ENCODE data around the gene MICAL2.

DNA sequence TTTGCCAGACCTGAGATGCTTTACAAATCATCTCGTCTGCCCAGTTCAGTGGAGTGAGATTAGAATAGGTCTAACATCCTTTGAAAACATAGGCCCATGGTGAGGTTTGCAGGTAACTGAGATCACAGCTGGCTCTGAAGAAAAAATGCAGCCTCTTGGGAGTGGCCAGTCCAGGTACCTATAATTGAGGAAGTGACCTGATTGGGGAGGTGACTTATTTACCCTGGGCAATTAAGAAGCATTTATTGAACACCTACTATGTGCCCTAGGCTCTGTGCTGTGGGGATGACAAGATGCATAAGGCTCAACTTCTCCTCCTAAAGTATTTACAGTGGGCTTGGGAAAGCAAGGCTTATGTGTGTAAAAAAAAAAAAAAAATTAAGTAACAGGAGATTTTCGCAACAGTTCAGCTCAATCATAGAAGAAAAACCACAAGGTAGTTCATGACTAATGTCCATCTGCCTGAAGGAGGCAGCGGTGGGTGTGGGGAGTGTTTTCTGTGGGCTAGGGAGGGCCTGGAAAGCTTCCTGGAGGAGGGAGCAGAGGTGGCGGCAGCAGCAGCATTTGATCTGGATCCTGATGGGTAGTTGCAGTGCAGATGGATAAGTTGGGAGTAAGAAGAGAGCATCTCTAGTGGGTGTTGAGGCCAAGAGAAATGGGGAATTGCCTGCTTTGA, 16.1 kb downstream of the MICAL2 start:
- TF ChIP-seq, protein P1, sequence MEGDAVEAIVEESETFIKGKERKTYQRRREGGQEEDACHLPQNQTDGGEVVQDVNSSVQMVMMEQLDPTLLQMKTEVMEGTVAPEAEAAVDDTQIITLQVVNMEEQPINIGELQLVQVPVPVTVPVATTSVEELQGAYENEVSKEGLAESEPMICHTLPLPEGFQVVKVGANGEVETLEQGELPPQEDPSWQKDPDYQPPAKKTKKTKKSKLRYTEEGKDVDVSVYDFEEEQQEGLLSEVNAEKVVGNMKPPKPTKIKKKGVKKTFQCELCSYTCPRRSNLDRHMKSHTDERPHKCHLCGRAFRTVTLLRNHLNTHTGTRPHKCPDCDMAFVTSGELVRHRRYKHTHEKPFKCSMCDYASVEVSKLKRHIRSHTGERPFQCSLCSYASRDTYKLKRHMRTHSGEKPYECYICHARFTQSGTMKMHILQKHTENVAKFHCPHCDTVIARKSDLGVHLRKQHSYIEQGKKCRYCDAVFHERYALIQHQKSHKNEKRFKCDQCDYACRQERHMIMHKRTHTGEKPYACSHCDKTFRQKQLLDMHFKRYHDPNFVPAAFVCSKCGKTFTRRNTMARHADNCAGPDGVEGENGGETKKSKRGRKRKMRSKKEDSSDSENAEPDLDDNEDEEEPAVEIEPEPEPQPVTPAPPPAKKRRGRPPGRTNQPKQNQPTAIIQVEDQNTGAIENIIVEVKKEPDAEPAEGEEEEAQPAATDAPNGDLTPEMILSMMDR (IDR thresholded peaks at IDR 0.05): no peak
- TF ChIP-seq POLR2A (IDR thresholded peaks at IDR 0.05; ENCODE audit: low read depth): no peak

Data from esophagus muscularis mucosa (tissue), 3 donors.